Brain microvascular endothelial cell (primary cell): ENCODE results near the gene KLF12.

Source experiments
- DNase-seq: peaks from one replicate; pipeline ENCODE4 v3.0.0-alpha.2; 2020
- H3K27ac ChIP-seq: fragments of 250-450 bp; sonication (Bioruptor Pico); 2 replicates; pipeline ENCODE4 v1.5.1; 2020; ENCODE audit warnings: mild to moderate bottlenecking, moderate library complexity
- H3K27me3 ChIP-seq: fragments of 250-450 bp; sonication (Bioruptor Pico); replicated peaks from 2 replicates; pipeline ENCODE4 v1.5.1; 2020; ENCODE audit warnings: mild to moderate bottlenecking
- H3K36me3 ChIP-seq: fragments of 250-450 bp; sonication (Bioruptor Pico); replicated peaks from 2 replicates; pipeline ENCODE4 v1.5.1; 2020; ENCODE audit warnings: mild to moderate bottlenecking
- H3K4me3 ChIP-seq: 2 replicates; pipeline ENCODE4 v1.5.1; 2011; ENCODE audit warnings: low read depth, mild to moderate bottlenecking, control low read depth, low read length, moderate library complexity
- CTCF ChIP-seq: IDR thresholded peaks from 2 replicates; pipeline ENCODE4 v1.5.1; 2011; ENCODE audit warnings: low read depth, mild to moderate bottlenecking, moderate library complexity, low read length, control low read depth, inconsistent platforms; ENCODE audit errors: missing control alignments
- in situ Hi-C: cut with HindIII; loops from 2 replicates; pipeline ENCODE4 v1.10.0; 2017; ENCODE audit warnings: low sequenced_read_pairs, low pct_ligation_motif_present

The KLF12 gene

GRCh38 chr13:74169676-74170075, 35.5 kb upstream of the KLF12 start:
- TF ChIP-seq CTCF = no peak
- no peaks in the 10 kb centered on the region for H3K27me3 ChIP-seq
- H3K4me3 ChIP-seq = no peak overlapping the region
- H3K36me3 ChIP-seq = no peaks in the 10 kb centered on the region
- in situ Hi-C loops = no loop called here
- no peak overlapping the region for H3K27ac ChIP-seq
- DNase-seq = no peak

- no peak for TF ChIP-seq CTCF
- no peak overlapping the region for H3K27ac ChIP-seq
- in situ Hi-C loops = no loop called here
- H3K4me3 ChIP-seq = no peak overlapping the region
- no peaks in the 10 kb centered on the region for H3K36me3 ChIP-seq
- no peak for DNase-seq
- H3K27me3 ChIP-seq = no peaks in the 10 kb centered on the region
Observed at GRCh38 chr13:74168263-74168675, 34.1 kb upstream of the KLF12 start.

- Histone ChIP-seq H3K36me3 (no peaks in the 10 kb centered on the region), H3K27ac (no peak overlapping the region), H3K4me3 (no peak overlapping the region), H3K27me3 (no peaks in the 10 kb centered on the region)
- no peak for DNase-seq
- in situ Hi-C loops = no loop called here
- TF ChIP-seq CTCF = no peak
Observed at GRCh38 chr13:74166261-74167004, 32.2 kb upstream of the KLF12 start.

GRCh38 chr13:74162782-74163181, 28.6 kb upstream of the KLF12 start:
- Histone ChIP-seq H3K36me3 (no peaks in the 10 kb centered on the region), H3K4me3 (no peak overlapping the region), H3K27ac (no peak overlapping the region), H3K27me3 (no peaks in the 10 kb centered on the region)
- TF ChIP-seq CTCF = no peak
- DNase-seq = no peak
- in situ Hi-C loops = no loop called here

- Histone ChIP-seq H3K27ac (no peak overlapping the region), H3K36me3 (no peaks in the 10 kb centered on the region), H3K4me3 (no peak overlapping the region), H3K27me3 (no peaks in the 10 kb centered on the region)
- DNase-seq = no peak
- in situ Hi-C loops = no loop called here
- no peak for TF ChIP-seq CTCF
Observed at GRCh38 chr13:74162135-74162534, 27.9 kb upstream of the KLF12 start.
